B cell (primary cell): Measurements from ENCODE around the gene YIPF7. TPM values are rescaled to one million over a fixed set of nuclear protein-coding genes. Genes with fewer than 3 reads are reported as not detected.
A peak's percentile ranks its signal among the peaks of the same experiment; 100 is the strongest.

Source experiments
- ATAC-seq: fragments of 200-7000 bp; cut with Tn5 transposase; one replicate; pipeline ENCODE4 v1.10.0; 2021; ENCODE audit warnings: low read depth, mild to moderate bottlenecking, moderate number of reproducible peaks, moderate library complexity
- CTCF ChIA-PET: fragments of 350-600 bp; sonication (Branson Sonifier 250); formaldehyde crosslinking; loops from one replicate; lab custom pipeline; 2021; ENCODE audit warnings: antibody characterized with exemption, inconsistent platforms; lab: Charles Lee
- POLR2A ChIA-PET: fragments of 350-600 bp; sonication (Branson Sonifier 250); formaldehyde crosslinking; loops from one replicate; lab custom pipeline; 2021; ENCODE audit warnings: antibody characterized with exemption; lab: Charles Lee
- DNase-seq: peaks from one replicate; pipeline ENCODE4 v3.0.0; 2013
- H2AFZ ChIP-seq: 2 replicates; pipeline ENCODE4 v1.6.1; 2012; ENCODE audit warnings: mild to moderate bottlenecking, low read depth, low read length; ENCODE audit not compliant: insufficient read depth, poor library complexity, severe bottlenecking
- H3K27ac ChIP-seq, 2 donors: 1 replicate in 1 of 2; 2 replicates in 1 of 2; pipeline ENCODE4 v1.5.1; 2012 to 2013; ENCODE audit warnings: low read length in 2 of 2, mild to moderate bottlenecking in 2 of 2, moderate library complexity in 1 of 2
- H3K27me3 ChIP-seq, 4 experiments: fragments of 200-600 bp in 1 of 4; sonication (generic) in 1 of 4; replicated peaks in 1 of 4; 1 replicate in 2 of 4; 2 replicates in 2 of 4; pipeline versions ENCODE4 v1.6.1 to v1.7.0; 2013 to 2016; ENCODE audit warnings: low read length in 3 of 4, mild to moderate bottlenecking in 2 of 4, mixed read lengths in 1 of 4, moderate library complexity in 1 of 4; ENCODE audit not compliant: insufficient read depth in 4 of 4, control insufficient read depth in 3 of 4; ENCODE audit errors: control extremely low read depth in 1 of 4
- H3K36me3 ChIP-seq, 2 experiments: replicated peaks in 1 of 2; 1 replicate in 1 of 2; 2 replicates in 1 of 2; pipeline versions ENCODE4 v1.6.1 to v1.7.1; 2013; ENCODE audit warnings: low read length in 1 of 2; ENCODE audit not compliant: insufficient read depth in 2 of 2, control insufficient read depth in 1 of 2; ENCODE audit errors: control extremely low read depth in 1 of 2, extremely low read depth in 1 of 2
- H3K4me1 ChIP-seq, 2 donors: fragments of 200-600 bp in 1 of 2; sonication (generic) in 1 of 2; 1 replicate in 1 of 2; 2 replicates in 1 of 2; pipeline versions ENCODE4 v1.5.1 to v1.6.1; 2013 to 2017; ENCODE audit warnings: low read length in 2 of 2; ENCODE audit not compliant: control insufficient read depth in 2 of 2, insufficient read depth in 2 of 2
- H3K4me2 ChIP-seq: replicated peaks from 2 replicates; pipeline ENCODE3; 2012; ENCODE audit warnings: mild to moderate bottlenecking, low read depth, low read length; ENCODE audit not compliant: poor library complexity, severe bottlenecking
- H3K4me3 ChIP-seq, 5 experiments: fragments of 200-600 bp in 1 of 5; sonication (generic) in 1 of 5; 1 replicate in 3 of 5; 2 replicates in 2 of 5; pipeline versions ENCODE4 v1.5.1 to v1.7.0; 2011 to 2016; ENCODE audit warnings: low read length in 4 of 5, mild to moderate bottlenecking in 4 of 5, low read depth in 2 of 5, control low read depth in 1 of 5, moderate library complexity in 1 of 5; ENCODE audit not compliant: insufficient read depth in 1 of 5; ENCODE audit errors: control extremely low read depth in 1 of 5, extremely low read depth in 1 of 5
- H3K79me2 ChIP-seq: fragments of 200-600 bp; sonication (generic); one replicate; pipeline ENCODE4 v1.6.0; 2016; ENCODE audit warnings: low read length; ENCODE audit not compliant: control insufficient read depth, insufficient read depth
- H3K9ac ChIP-seq: fragments of 200-600 bp; sonication (generic); 2 replicates; pipeline ENCODE4 v1.6.1; 2017; ENCODE audit warnings: mild to moderate bottlenecking, low read length, moderate library complexity
- H3K9me3 ChIP-seq, 3 donors: one replicate each; pipeline versions ENCODE4 v1.6.1 to v1.7.1; 2013; ENCODE audit warnings: low read length in 2 of 3; ENCODE audit not compliant: control insufficient read depth in 2 of 3, insufficient read depth in 1 of 3; ENCODE audit errors: control extremely low read depth in 1 of 3
- H4K20me1 ChIP-seq: 2 replicates; pipeline ENCODE4 v1.6.0; 2012; ENCODE audit warnings: mild to moderate bottlenecking, low read length; ENCODE audit not compliant: insufficient read depth, control insufficient read depth, poor library complexity, severe bottlenecking
- H3K27ac Mint-ChIP-seq: one replicate; pipeline ENCODE4 v1.8.0; 2021; ENCODE audit warnings: mixed read lengths
- H3K27me3 Mint-ChIP-seq: one replicate; pipeline ENCODE4 v1.8.0; 2021; ENCODE audit warnings: mixed read lengths
- H3K4me1 Mint-ChIP-seq: one replicate; pipeline ENCODE4 v1.8.0; 2021; ENCODE audit warnings: mixed read lengths
- H3K4me3 Mint-ChIP-seq: one replicate; pipeline ENCODE4 v1.8.0; 2021; ENCODE audit warnings: mixed read lengths
- H3K9me3 Mint-ChIP-seq: one replicate; pipeline ENCODE4 v1.8.0; 2022; ENCODE audit warnings: mixed read lengths; ENCODE audit not compliant: insufficient read depth
- EZH2 ChIP-seq: IDR thresholded peaks from 2 replicates; pipeline ENCODE4 v1.6.1; 2012; ENCODE audit warnings: borderline replicate concordance, low read depth, mild to moderate bottlenecking, moderate library complexity, low read length; ENCODE audit not compliant: insufficient read depth, poor library complexity, severe bottlenecking
- WGBS: methylation state at CpG from one replicate; pipeline ENCODE4 v1.1.5; 2013; ENCODE audit warnings: missing lambda C conversion rate; ENCODE audit not compliant: insufficient coverage; 5-methylcytosine and 5-hydroxymethylcytosine counted together
- intact Hi-C: fragments of 100-400 bp; cut with micrococcal nuclease; formaldehyde crosslinking; loops from one replicate; pipeline ENCODE4 v1.10.0; 2022
- polyA plus RNA-seq: library from polyadenylated mRNA; depleted of rRNA; stranded (reverse); fragments of >200 nt; gene quantifications from 2 replicates; pipeline ENCODE4 v1.2.3, GENCODE V29; 2012
- total RNA-seq, 2 donors: library from RNA; stranded (reverse); fragments of 120-200 nt in 1 of 2; gene quantifications; 1 replicate in 1 of 2; 2 replicates in 1 of 2; pipeline versions ENCODE4 v1.2.3 to v1.2.4, GENCODE V29; 2013 to 2022
- TF ChIP-seq, protein P1 (sequence below): fragments of 200-600 bp; IDR thresholded peaks from one replicate; pipeline ENCODE4 v1.8.0; 2022; ENCODE audit warnings: antibody characterized with exemption, mild to moderate bottlenecking

YIPF7 gene
- total and polyA plus RNA-seq, 2 donors (not counting 1 experiment from before 2014, with no cell fraction given): not detected

DNA sequence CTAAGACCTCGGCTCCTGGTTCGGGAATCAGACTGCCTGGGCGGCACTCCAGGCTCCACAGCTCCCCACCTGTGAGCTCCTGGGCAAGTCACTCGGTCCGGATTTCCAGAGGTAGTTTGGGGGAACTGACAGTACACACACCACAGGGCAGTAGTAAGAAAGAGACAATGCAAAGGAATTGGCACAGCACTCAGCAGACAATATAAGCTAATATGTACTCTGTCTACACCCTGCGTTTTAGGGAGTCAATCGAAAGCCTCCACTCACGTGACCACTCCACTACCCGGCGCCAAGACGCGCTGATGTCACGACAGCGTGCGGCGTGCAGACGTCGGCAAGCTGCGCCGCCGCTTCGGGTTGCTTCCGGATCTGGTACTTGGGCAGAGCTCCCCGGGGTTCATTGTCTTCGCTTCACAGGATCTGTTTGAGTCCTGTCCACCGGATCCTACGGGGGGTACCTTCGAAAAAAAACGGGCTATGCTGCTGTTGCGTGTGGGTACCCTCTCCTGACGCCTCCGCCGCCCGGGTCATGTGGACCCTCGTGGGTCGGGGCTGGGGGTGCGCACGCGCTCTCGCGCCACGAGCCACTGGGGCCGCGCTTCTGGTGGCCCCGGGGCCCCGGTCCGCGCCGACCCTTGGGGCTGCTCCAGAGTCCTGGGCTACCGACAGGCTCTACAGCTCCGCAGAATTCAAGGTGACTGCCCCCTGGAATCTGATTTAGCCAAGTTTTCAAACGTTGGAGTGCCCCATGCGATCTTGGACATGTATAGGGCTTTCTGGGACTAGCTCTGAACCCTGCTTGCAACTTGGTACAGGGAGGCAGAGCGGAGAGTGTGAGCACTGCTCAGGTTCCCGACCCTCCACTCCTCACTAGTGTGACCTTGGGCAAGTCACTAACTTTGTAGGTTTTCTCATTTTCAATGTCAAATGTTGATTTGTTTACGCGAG lies 26.9 kb upstream of the YIPF7 start, which contains the start of gene GUF1:
TSS of gene GUF1 (plus strand) at position 327 of the 948 bp plus-strand sequence. CDS start at position 530, 203 bp downstream.
- H3K4me3 Mint-ChIP-seq: peak within 1 kb of the TSS; percentile 97
- Histone ChIP-seq H2AFZ (peak within 1 kb of the TSS; percentile 93), H3K9me3 (no peaks in the 10 kb centered on the region), H3K9ac (peak within 1 kb of the TSS; percentile 92), H3K79me2 (peaks cover 31% of the 10 kb centered on the region), H3K4me2 (peak within 1 kb of the TSS; percentile 92), H4K20me1 (no peaks in the 10 kb centered on the region), H3K36me3 (peaks cover 0 to 13% of the 10 kb centered on the region in 2 experiments), H3K4me3 (peak within 1 kb of the TSS; percentile 87 to 99 (median 94)), H3K27ac (peak within 1 kb of the TSS; percentile 92 to 96), H3K27me3 (no peaks in the 10 kb centered on the region), H3K4me1 (peaks cover 15% of the 10 kb centered on the region in 2 donors)
- TF ChIP-seq, protein P1, sequence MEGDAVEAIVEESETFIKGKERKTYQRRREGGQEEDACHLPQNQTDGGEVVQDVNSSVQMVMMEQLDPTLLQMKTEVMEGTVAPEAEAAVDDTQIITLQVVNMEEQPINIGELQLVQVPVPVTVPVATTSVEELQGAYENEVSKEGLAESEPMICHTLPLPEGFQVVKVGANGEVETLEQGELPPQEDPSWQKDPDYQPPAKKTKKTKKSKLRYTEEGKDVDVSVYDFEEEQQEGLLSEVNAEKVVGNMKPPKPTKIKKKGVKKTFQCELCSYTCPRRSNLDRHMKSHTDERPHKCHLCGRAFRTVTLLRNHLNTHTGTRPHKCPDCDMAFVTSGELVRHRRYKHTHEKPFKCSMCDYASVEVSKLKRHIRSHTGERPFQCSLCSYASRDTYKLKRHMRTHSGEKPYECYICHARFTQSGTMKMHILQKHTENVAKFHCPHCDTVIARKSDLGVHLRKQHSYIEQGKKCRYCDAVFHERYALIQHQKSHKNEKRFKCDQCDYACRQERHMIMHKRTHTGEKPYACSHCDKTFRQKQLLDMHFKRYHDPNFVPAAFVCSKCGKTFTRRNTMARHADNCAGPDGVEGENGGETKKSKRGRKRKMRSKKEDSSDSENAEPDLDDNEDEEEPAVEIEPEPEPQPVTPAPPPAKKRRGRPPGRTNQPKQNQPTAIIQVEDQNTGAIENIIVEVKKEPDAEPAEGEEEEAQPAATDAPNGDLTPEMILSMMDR: no peak
- no peak for TF ChIP-seq EZH2
- no peaks in the 10 kb centered on the region for H3K9me3 Mint-ChIP-seq
- ATAC-seq (peak; percentile 88), DNase-seq (peak; percentile 95)
- POLR2A ChIA-PET: interaction anchor here (1.0 to 2.3 kb wide), 3 partner anchors 15 to 47 kb away, joined by 3 to 11 read pairs (median 4); partner anchors contain the start of gene GNPDA2
- WGBS: under 1% methylated on average over 54 of the region's 57 CpGs
- no peaks in the 10 kb centered on the region for H3K27me3 Mint-ChIP-seq
- H3K4me1 Mint-ChIP-seq: peaks cover 30% of the 10 kb centered on the region
- peak within 1 kb of the TSS; percentile 98 for H3K27ac Mint-ChIP-seq
- CTCF ChIA-PET: interaction anchor here (1.0 to 1.5 kb wide), 4 partner anchors 17 to 82 kb away, joined by 3 to 6 read pairs (median 4); partner anchors contain the start of gene GNPDA2
- intact Hi-C loops: loop anchor here (1.0 kb wide), 1 partner anchor 48 kb away; the partner anchor contains the start of gene GNPDA2
